WTC11 (cell line): ENCODE data around the gene TRPC4AP. TPM values are rescaled to one million over a fixed set of nuclear protein-coding genes. Genes with fewer than 3 reads are reported as not detected.

Experiments
- ATAC-seq: fragments of 200-7000 bp; cut with Tn5 transposase; 2 replicates; pipeline ENCODE4 v1.10.0; 2021; ENCODE audit warnings: mild to moderate bottlenecking, moderate library complexity
- CTCF ChIA-PET: fragments of 300-600 bp; sonication (Branson Sonifier 250); formaldehyde crosslinking; loops from one replicate; lab custom pipeline; 2021; ENCODE audit warnings: antibody characterized with exemption; lab: Charles Lee
- POLR2A ChIA-PET: fragments of 350-600 bp; sonication (Branson Sonifier 250); formaldehyde crosslinking; loops from one replicate; lab custom pipeline; 2021; ENCODE audit warnings: antibody characterized with exemption; lab: Charles Lee
- DNase-seq: peaks from one replicate; pipeline ENCODE4 v3.0.0; 2021; ENCODE audit warnings: low spot score
- H3K27ac Mint-ChIP-seq: 2 replicates; pipeline ENCODE4 v1.8.0; 2021; ENCODE audit warnings: mixed read lengths
- H3K27me3 Mint-ChIP-seq: 2 replicates; pipeline ENCODE4 v1.8.0; 2021; ENCODE audit warnings: low read depth, mild to moderate bottlenecking, moderate library complexity, mixed read lengths
- H3K36me3 Mint-ChIP-seq: 2 replicates; pipeline ENCODE4 v1.8.0; 2021; ENCODE audit warnings: mixed read lengths
- H3K4me1 Mint-ChIP-seq: 2 replicates; pipeline ENCODE4 v1.8.0; 2022; ENCODE audit warnings: mixed read lengths
- H3K4me3 Mint-ChIP-seq: 2 replicates; pipeline ENCODE4 v1.8.0; 2021; ENCODE audit warnings: mild to moderate bottlenecking, moderate library complexity, mixed read lengths
- H3K9me3 Mint-ChIP-seq: 2 replicates; pipeline ENCODE4 v1.8.0; 2021; ENCODE audit warnings: mixed read lengths
- CBFB ChIP-seq: sonication (generic); formaldehyde crosslinking; IDR thresholded peaks from 2 replicates; pipeline ENCODE4 v1.8.1; 2022; ENCODE audit warnings: mild to moderate bottlenecking, low read depth, missing genetic modification reagents
- CREB1 ChIP-seq: sonication (generic); formaldehyde crosslinking; IDR thresholded peaks from 2 replicates; pipeline ENCODE4 v1.8.0; 2023; ENCODE audit warnings: mild to moderate bottlenecking, missing genetic modification reagents
- FOXK1 ChIP-seq: sonication (generic); formaldehyde crosslinking; IDR thresholded peaks from 2 replicates; pipeline ENCODE4 v1.8.0; 2022; ENCODE audit warnings: mild to moderate bottlenecking, moderate library complexity, missing genetic modification reagents
- IRF2 ChIP-seq: sonication (generic); formaldehyde crosslinking; IDR thresholded peaks from 2 replicates; pipeline ENCODE4 v1.8.0; 2022; ENCODE audit warnings: low read depth, missing genetic modification reagents, borderline replicate concordance
- JAZF1 ChIP-seq: fragments of 250-450 bp; sonication (Bioruptor Pico); IDR thresholded peaks from 2 replicates; pipeline ENCODE4 v1.9.0; 2021; ENCODE audit warnings: moderate library complexity, mild to moderate bottlenecking, inconsistent platforms
- KAT7 ChIP-seq: sonication (generic); formaldehyde crosslinking; IDR thresholded peaks from 2 replicates; pipeline ENCODE4 v1.8.1; 2023; ENCODE audit warnings: missing genetic modification reagents, mild to moderate bottlenecking, borderline replicate concordance
- NFE2L1 ChIP-seq: sonication (generic); formaldehyde crosslinking; IDR thresholded peaks from 2 replicates; pipeline ENCODE4 v1.8.1; 2023; ENCODE audit warnings: missing genetic modification reagents
- NFYB ChIP-seq: sonication (generic); formaldehyde crosslinking; conservative IDR thresholded peaks from 2 replicates; pipeline ENCODE4 v1.8.0; 2022; ENCODE audit warnings: low read depth, missing genetic modification reagents
- NR2C2 ChIP-seq: sonication (generic); formaldehyde crosslinking; IDR thresholded peaks from 2 replicates; pipeline ENCODE4 v1.8.0; 2022; ENCODE audit warnings: mild to moderate bottlenecking, missing genetic modification reagents
- SMAD4 ChIP-seq: sonication (generic); formaldehyde crosslinking; IDR thresholded peaks from 2 replicates; pipeline ENCODE4 v1.8.0; 2022; ENCODE audit warnings: mild to moderate bottlenecking, missing genetic modification reagents
- SP1 ChIP-seq: sonication (generic); formaldehyde crosslinking; conservative IDR thresholded peaks from 2 replicates; pipeline ENCODE4 v1.8.1; 2022; ENCODE audit warnings: missing genetic modification reagents
- TEAD4 ChIP-seq: sonication (generic); formaldehyde crosslinking; IDR thresholded peaks from 2 replicates; pipeline ENCODE4 v1.8.0; 2022; ENCODE audit warnings: mild to moderate bottlenecking, missing genetic modification reagents
- TP53 ChIP-seq: sonication (generic); formaldehyde crosslinking; IDR thresholded peaks from 2 replicates; pipeline ENCODE4 v1.8.1; 2023; ENCODE audit warnings: mild to moderate bottlenecking, missing genetic modification reagents
- ZNF138 ChIP-seq: sonication (generic); formaldehyde crosslinking; conservative IDR thresholded peaks from 2 replicates; pipeline ENCODE4 v1.8.1; 2022; ENCODE audit warnings: mild to moderate bottlenecking, moderate library complexity, missing genetic modification reagents
- ZNF416 ChIP-seq: fragments of 250-450 bp; sonication (Bioruptor Pico); IDR thresholded peaks from 2 replicates; pipeline ENCODE4 v1.9.0; 2021; ENCODE audit warnings: mild to moderate bottlenecking, inconsistent platforms
- ZNF423 ChIP-seq: fragments of 250-450 bp; sonication (Bioruptor Pico); IDR thresholded peaks from 2 replicates; pipeline ENCODE4 v2.1.2; 2022; ENCODE audit warnings: mild to moderate bottlenecking, moderate library complexity
- total RNA-seq: library from RNA; stranded (reverse); gene quantifications from 3 replicates; pipeline ENCODE4 v1.2.3, GENCODE V29; 2021
- TF ChIP-seq, protein P1 (sequence below): sonication (generic); formaldehyde crosslinking; IDR thresholded peaks from 2 replicates; pipeline ENCODE4 v1.8.1; 2023; ENCODE audit warnings: mild to moderate bottlenecking, moderate library complexity, missing genetic modification reagents
- TF ChIP-seq, protein P2 (sequence below): sonication (generic); formaldehyde crosslinking; IDR thresholded peaks from 2 replicates; pipeline ENCODE4 v1.8.1; 2022; ENCODE audit warnings: missing genetic modification reagents, borderline replicate concordance
- TF ChIP-seq, protein P3 (sequence below): sonication (generic); formaldehyde crosslinking; IDR thresholded peaks from 2 replicates; pipeline ENCODE4 v1.8.1; 2023; ENCODE audit warnings: mild to moderate bottlenecking, missing genetic modification reagents, moderate library complexity
- TF ChIP-seq, protein P4 (sequence below): sonication (generic); formaldehyde crosslinking; IDR thresholded peaks from 2 replicates; pipeline ENCODE4 v1.8.1; 2022; ENCODE audit warnings: low read depth, mild to moderate bottlenecking, moderate library complexity, missing genetic modification reagents, borderline replicate concordance
- TF ChIP-seq, protein P5 (sequence below): sonication (generic); formaldehyde crosslinking; IDR thresholded peaks from 2 replicates; pipeline ENCODE4 v1.8.0; 2022; ENCODE audit warnings: mild to moderate bottlenecking, missing genetic modification reagents
- TF ChIP-seq, protein P6 (sequence below): fragments of 250-450 bp; sonication (Bioruptor Pico); IDR thresholded peaks from 2 replicates; pipeline ENCODE4 v1.9.0; 2021; ENCODE audit warnings: moderate library complexity, mild to moderate bottlenecking, inconsistent platforms, borderline replicate concordance
- TF ChIP-seq, protein P7 (sequence below): sonication (generic); formaldehyde crosslinking; IDR thresholded peaks from 2 replicates; pipeline ENCODE4 v1.8.1; 2023; ENCODE audit warnings: mild to moderate bottlenecking, missing genetic modification reagents, moderate library complexity

The TRPC4AP gene
- total RNA-seq, 1 experiment from 2014 or later: 73.8 TPM

DNA sequence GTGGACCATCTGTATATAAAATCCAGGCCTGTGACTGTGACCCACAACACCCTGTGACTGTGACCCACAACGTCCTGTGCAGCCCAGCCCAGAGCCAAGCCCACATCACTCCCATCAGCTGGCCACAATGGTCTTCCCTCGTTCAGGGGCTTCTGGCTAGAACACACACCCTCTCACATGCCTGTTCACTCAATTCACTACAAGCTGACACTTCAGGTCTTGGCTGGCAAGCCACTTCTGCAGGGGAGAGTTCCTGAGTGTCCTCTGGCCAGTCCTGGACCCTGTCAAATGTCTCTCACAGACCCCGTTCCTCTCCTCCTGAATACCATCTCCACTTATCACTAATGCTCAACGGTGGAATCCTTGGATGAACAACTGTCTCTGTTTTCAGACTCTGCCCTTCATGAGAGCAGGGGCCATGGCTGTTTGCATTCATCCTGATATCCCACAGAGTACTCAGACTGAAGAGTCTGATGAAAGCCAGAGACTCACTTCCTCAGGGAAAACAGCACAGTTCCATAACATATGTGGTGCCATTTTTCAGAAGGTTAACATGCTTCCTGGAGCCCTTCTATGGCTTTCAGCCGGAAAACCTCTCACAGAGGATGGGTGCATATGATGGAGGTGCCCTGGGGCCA is 80.9 kb downstream of the TRPC4AP start:
- no peak for TF ChIP-seq TP53 (CRISPR knock-in tag)
- no peak for TF ChIP-seq KAT7 (CRISPR knock-in tag)
- TF ChIP-seq, protein P1, sequence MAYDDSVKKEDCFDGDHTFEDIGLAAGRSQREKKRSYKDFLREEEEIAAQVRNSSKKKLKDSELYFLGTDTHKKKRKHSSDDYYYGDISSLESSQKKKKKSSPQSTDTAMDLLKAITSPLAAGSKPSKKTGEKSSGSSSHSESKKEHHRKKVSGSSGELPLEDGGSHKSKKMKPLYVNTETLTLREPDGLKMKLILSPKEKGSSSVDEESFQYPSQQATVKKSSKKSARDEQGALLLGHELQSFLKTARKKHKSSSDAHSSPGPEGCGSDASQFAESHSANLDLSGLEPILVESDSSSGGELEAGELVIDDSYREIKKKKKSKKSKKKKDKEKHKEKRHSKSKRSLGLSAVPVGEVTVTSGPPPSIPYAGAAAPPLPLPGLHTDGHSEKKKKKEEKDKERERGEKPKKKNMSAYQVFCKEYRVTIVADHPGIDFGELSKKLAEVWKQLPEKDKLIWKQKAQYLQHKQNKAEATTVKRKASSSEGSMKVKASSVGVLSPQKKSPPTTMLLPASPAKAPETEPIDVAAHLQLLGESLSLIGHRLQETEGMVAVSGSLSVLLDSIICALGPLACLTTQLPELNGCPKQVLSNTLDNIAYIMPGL (CRISPR knock-in tag): no peak
- TF ChIP-seq CBFB (CRISPR knock-in tag): no peak
- TF ChIP-seq SMAD4 (CRISPR knock-in tag): no peak
- TF ChIP-seq CREB1 (CRISPR knock-in tag): no peak
- TF ChIP-seq, protein P2, sequence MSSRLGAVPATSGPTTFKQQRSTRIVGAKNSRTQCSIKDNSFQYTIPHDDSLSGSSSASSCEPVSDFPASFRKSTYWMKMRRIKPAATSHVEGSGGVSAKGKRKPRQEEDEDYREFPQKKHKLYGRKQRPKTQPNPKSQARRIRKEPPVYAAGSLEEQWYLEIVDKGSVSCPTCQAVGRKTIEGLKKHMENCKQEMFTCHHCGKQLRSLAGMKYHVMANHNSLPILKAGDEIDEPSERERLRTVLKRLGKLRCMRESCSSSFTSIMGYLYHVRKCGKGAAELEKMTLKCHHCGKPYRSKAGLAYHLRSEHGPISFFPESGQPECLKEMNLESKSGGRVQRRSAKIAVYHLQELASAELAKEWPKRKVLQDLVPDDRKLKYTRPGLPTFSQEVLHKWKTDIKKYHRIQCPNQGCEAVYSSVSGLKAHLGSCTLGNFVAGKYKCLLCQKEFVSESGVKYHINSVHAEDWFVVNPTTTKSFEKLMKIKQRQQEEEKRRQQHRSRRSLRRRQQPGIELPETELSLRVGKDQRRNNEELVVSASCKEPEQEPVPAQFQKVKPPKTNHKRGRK (CRISPR knock-in tag): no peak
- TF ChIP-seq, protein P3, sequence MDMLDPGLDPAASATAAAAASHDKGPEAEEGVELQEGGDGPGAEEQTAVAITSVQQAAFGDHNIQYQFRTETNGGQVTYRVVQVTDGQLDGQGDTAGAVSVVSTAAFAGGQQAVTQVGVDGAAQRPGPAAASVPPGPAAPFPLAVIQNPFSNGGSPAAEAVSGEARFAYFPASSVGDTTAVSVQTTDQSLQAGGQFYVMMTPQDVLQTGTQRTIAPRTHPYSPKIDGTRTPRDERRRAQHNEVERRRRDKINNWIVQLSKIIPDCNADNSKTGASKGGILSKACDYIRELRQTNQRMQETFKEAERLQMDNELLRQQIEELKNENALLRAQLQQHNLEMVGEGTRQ (CRISPR knock-in tag): no peak
- TF ChIP-seq, protein P4, sequence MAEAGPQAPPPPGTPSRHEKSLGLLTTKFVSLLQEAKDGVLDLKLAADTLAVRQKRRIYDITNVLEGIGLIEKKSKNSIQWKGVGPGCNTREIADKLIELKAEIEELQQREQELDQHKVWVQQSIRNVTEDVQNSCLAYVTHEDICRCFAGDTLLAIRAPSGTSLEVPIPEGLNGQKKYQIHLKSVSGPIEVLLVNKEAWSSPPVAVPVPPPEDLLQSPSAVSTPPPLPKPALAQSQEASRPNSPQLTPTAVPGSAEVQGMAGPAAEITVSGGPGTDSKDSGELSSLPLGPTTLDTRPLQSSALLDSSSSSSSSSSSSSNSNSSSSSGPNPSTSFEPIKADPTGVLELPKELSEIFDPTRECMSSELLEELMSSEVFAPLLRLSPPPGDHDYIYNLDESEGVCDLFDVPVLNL (CRISPR knock-in tag): no peak
- TF ChIP-seq NFYB (CRISPR knock-in tag): no peak
- no peak for TF ChIP-seq JAZF1 (CRISPR knock-in tag)
- CTCF ChIA-PET: interaction anchor here (1.0 kb wide), 1 partner anchor 138 kb away, joined by 3 read pairs; no protein-coding TSS in a partner anchor
- no peak for ATAC-seq
- no peak for DNase-seq
- H3K36me3 Mint-ChIP-seq: peaks cover 75% of the 10 kb centered on the region
- no peak overlapping the region for H3K4me3 Mint-ChIP-seq
- no peak overlapping the region; the same call in 1 of the 2 replicates for H3K27ac Mint-ChIP-seq
- no peaks in the 10 kb centered on the region for H3K27me3 Mint-ChIP-seq
- H3K4me1 Mint-ChIP-seq: no peaks in the 10 kb centered on the region
- H3K9me3 Mint-ChIP-seq: no peaks in the 10 kb centered on the region
- POLR2A ChIA-PET: interaction anchor here (0.6 kb wide), 1 partner anchor 135 kb away, joined by 4 read pairs; the partner anchor contains the start of gene ACSS2

DNA sequence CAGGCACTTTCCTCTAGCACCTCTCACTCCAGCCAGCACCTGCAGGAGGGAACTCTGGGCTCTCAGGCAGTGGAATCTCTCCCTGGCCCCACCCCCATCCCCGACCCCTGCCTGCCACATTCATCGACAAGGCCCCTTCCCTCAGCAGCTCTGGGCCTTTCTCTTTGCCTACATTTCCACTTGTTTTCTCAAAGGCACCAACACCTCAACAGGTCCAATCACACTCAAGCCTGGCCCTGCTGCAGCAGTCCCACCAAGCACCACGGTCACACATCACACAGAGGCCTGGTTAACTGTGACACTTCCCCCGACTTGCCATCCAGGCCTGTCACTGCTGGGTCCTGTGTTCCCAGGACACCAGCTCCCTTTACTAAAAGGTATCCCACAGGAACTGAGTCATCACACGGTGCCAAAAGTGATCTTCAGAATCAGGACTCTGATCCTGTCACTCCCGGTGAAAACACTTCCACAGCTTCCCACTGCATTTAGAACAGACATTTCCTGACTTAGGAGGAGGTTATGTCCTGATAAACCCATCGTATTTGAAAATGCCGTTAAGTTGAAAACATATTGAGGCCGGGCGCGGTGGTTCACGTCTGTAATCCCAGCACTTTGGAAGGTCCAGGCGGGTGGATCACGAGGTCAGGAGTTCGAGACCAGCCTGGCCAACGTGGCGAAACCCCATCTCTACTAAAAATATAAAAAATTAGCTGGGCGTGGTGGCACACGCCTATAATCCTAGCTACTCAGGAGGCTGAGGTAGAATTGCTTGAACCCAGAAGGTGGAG is 82.0 kb downstream of the TRPC4AP start:
- H3K36me3 Mint-ChIP-seq: peaks cover 78% of the 10 kb centered on the region
- POLR2A ChIA-PET: no interaction called here
- no peaks in the 10 kb centered on the region for H3K4me1 Mint-ChIP-seq
- DNase-seq (no peak), ATAC-seq (no peak)
- CTCF ChIA-PET: interaction anchor here (0.6 to 1.3 kb wide), 3 partner anchors 12 to 1328 kb away, joined by 3 to 4 read pairs (median 3); no protein-coding TSS in a partner anchor
- H3K27me3 Mint-ChIP-seq: no peaks in the 10 kb centered on the region
- no peaks in the 10 kb centered on the region for H3K9me3 Mint-ChIP-seq
- peak overlapping the region; percentile 59 for H3K27ac Mint-ChIP-seq
- H3K4me3 Mint-ChIP-seq: no peak overlapping the region
- TF ChIP-seq, protein P5, sequence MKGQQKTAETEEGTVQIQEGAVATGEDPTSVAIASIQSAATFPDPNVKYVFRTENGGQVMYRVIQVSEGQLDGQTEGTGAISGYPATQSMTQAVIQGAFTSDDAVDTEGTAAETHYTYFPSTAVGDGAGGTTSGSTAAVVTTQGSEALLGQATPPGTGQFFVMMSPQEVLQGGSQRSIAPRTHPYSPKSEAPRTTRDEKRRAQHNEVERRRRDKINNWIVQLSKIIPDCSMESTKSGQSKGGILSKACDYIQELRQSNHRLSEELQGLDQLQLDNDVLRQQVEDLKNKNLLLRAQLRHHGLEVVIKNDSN: no peak
- TF ChIP-seq, protein P6, sequence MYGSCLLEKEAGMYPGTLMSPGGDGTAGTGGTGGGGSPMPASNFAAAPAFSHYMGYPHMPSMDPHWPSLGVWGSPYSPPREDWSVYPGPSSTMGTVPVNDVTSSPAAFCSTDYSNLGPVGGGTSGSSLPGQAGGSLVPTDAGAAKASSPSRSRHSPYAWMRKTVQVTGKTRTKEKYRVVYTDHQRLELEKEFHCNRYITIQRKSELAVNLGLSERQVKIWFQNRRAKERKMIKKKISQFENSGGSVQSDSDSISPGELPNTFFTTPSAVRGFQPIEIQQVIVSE (CRISPR knock-in tag): no peak
- TF ChIP-seq SP1 (no peak), IRF2 (CRISPR knock-in tag) (no peak), ZNF138 (CRISPR knock-in tag) (no peak), ZNF423 (CRISPR knock-in tag) (no peak), ZNF416 (no peak), TEAD4 (CRISPR knock-in tag) (no peak), NFE2L1 (CRISPR knock-in tag) (no peak), NR2C2 (CRISPR knock-in tag) (no peak), FOXK1 (CRISPR knock-in tag) (no peak), NFYB (CRISPR knock-in tag) (no peak)
- TF ChIP-seq, protein P7, sequence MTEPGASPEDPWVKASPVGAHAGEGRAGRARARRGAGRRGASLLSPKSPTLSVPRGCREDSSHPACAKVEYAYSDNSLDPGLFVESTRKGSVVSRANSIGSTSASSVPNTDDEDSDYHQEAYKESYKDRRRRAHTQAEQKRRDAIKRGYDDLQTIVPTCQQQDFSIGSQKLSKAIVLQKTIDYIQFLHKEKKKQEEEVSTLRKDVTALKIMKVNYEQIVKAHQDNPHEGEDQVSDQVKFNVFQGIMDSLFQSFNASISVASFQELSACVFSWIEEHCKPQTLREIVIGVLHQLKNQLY (CRISPR knock-in tag): no peak
- TF ChIP-seq, protein P1 (CRISPR knock-in tag): no peak
